Measurements from ENCODE around the gene ACOT4.
"Not testable (repeated sequence)": the region's sequence is repeated elsewhere in the genome, so short reads cannot be mapped to it uniquely, and the experiment has no call there.

DNA sequence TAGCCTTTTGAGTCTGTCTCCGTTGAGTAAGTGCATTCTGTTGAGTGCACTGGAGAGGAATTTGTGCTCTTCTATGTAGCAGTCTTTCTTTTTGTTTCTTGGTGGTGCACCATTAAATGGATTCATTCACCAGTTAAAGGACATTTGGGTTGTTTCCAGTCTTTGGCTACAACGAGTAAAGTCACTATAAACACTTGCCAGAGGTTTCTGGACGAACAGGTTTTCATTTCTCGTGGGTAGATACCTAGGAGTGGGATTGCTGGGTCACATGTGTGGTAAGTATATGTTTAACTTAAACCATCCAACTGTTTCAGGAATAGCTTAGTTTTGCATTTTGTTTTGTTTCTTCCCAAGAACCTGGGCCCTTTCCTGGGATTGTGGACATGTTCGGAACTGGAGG lies 18.6 kb upstream of the ACOT4 start:
- not testable (repeated sequence) for TF ChIP-seq MAX (IDR thresholded peaks at IDR 0.05; ENCODE audit: insufficient read depth, insufficient read length); CTCF (IDR thresholded peaks at IDR 0.05; ENCODE audit: extremely low read depth in 1 of 2, insufficient read depth in 1 of 2, low read depth in 1 of 2, low read length in 2 of 2); POLR2A (IDR thresholded peaks at IDR 0.05; ENCODE audit: low read depth, low read length); FOS (IDR thresholded peaks at IDR 0.05; ENCODE audit: borderline replicate concordance, insufficient read depth, low read length); EZH2 (IDR thresholded peaks at IDR 0.05; ENCODE audit: borderline replicate concordance, low read depth, low read length, severe bottlenecking)
